ENCODE results near the gene CHSY1.

GRCh38 chr15:101204739-101205535 lies 46.9 kb downstream of the CHSY1 start:
- TF ChIP-seq CTCF (IDR thresholded peaks at IDR 0.05; ENCODE audit: poor library complexity, severe bottlenecking) (no peak), POLR2AphosphoS5 (IDR thresholded peaks at IDR 0.05) (no peak), EZH2 (IDR thresholded peaks at IDR 0.05; ENCODE audit: borderline replicate concordance, insufficient read depth, low read length, poor library complexity, severe bottlenecking) (no peak), EP300 (conservative IDR thresholded peaks at IDR 0.05; ENCODE audit: poor library complexity, severe bottlenecking) (no peak)

Measured in neural cell (in vitro differentiated cells).